Hypothalamus (tissue), 51 donors: ENCODE data around the gene MARVELD3.
"Not testable (repeated sequence)": the region's sequence is repeated elsewhere in the genome, so short reads cannot be mapped to it uniquely, and the experiment has no call there.

ENCODE experiments used
- DNase-seq, 51 donors: peaks; one replicate each; lab custom pipeline; 2025; lab: John Stamatoyannopoulos, UW

Gene MARVELD3

DNA sequence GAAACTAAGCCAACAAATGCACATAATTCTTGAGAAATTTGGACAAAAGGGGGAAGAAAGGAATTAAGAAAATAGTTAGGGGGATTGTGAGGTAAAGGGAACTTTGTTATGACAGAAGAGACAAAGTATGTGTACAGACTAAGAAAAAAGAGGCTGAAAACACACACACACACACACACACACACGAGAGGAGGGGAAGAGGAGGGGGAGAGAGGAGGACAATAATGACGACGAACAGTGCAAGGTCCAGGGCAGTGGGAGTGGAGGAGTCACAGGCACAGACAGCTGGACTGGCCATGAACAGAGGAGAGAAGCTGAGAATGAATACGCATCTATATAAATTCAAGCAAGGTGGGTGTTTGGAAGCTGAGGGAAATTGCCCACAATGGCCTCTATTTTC is 44.6 kb downstream of the MARVELD3 start:
- DNase-seq: no peak

DNA sequence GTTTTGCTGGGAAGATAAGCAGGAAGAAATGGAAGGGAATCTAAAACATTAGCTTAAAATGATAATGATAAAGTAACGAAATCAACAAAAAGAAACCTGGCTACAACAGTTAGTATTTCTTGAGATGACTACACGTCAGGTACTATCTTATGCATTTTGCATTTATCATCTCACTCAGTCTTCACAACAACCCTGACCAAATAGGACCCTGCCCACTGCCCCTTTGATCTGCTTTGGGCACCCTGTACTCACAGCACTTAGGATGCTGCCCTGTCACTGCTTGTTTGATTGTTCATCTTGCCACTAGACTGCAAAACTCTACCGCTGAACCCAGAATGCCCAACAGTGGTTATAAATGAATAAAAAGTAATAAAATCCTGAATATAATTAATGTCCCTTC is 45.2 kb downstream of the MARVELD3 start:
- no peak for DNase-seq

DNA sequence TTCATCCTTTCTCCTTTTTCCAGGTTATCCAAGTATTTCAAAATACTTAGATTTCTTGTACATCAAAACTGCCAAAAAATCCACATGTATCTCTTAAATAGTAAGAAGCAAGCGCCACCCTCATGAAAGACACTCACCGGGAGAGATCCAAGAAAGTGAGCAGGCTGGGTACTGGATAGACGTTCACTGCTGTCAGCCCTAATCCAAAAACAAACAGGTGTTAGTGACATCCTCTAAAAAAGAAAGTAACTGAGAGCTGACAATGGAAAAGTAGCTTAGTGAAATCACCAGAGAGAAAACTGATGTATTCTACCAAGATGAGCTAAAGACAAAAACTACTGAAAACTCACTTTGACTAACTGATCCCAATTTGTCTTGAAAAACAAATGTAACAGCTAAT is 46.1 kb downstream of the MARVELD3 start:
- no peak for DNase-seq

DNA sequence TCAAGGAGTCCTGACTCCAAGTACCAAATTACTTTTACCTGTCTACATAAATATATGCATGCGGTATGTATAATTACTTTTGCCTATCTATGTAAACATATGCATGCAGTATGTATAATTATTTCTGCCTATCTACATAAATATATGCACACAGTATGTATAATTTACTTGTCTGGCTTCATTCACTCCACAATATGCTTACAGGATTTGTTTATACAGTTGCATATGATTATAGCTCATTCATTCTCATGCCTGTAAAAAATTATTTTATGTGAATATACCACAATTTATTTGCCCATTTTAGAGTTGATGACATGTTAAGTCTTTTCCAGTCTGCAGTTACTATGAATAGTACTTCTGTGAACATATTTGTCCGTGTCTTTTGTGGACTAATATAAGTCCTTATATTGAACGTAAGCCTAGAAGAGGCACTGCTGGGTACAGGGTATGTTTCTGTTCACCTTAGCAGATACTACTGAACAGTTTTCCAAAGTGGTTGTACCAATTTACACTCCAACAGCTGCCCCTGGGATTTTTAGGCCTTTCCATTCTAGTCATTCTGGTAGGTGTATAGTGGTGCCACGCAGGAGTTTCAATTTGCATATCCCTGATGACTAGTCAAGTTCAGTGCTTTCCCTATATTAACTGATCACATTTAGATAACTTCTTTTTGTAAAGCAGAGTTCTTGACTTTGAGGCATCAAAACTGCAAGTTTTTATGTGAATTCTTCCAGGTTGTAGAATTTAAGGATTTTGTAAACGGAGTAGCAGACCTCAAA is 47.0 kb downstream of the MARVELD3 start:
- no peak for DNase-seq

DNA sequence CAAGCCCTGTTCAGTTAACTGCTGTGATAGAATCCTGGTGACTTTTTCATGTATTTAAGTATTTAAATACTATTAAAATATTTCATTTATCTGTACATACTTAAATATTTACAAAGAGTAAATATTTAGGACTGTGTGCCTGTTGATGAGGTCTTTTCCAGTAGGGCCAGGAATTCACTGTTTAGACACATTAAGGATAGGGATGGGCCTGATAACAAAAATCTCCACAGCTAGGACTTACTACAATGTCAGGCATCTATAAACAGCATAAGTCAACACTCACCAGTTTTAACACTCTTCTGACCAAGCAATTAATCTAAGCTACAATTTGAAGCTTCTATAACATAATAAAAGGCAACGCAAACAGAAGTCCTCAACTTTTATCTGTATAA is 47.6 kb downstream of the MARVELD3 start:
- no peak for DNase-seq

DNA sequence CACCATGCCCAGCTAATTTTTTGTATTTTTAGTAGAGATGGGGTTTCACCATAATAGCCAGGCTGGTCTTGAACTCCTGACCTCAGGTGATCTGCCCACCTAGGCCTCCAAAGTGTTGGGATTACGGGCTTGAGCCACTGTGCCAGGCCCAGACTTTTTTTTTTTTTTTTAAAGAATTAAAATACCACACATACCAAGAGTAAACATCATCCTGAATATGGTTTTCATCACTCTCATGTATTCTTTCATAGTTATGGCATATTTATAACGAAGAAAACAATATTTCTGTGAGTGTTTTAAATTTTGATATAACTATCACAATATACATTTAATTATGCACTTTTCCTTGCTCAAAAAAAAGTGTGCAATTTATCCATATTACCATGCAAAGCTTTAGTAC is 48.2 kb downstream of the MARVELD3 start:
- DNase-seq: no peak

DNA sequence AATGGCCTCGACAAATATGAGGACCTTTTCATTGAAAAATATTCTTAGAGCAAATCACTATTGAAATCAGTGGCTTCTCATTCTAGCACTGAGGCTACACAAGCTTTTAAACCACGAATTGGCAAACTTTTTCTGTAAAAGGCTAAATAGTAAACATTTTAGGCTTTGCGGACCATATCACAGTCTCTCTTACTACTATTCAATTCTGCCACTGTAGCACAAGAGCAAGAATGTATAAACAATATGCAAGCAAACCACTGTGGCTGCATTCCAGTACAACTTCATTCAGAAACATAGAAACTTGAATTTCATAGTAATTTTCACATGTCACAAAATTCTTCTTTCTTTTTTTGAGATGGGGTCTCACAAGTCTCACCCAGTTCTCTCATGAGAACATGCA is 49.4 kb downstream of the MARVELD3 start:
- DNase-seq: no peak

DNA sequence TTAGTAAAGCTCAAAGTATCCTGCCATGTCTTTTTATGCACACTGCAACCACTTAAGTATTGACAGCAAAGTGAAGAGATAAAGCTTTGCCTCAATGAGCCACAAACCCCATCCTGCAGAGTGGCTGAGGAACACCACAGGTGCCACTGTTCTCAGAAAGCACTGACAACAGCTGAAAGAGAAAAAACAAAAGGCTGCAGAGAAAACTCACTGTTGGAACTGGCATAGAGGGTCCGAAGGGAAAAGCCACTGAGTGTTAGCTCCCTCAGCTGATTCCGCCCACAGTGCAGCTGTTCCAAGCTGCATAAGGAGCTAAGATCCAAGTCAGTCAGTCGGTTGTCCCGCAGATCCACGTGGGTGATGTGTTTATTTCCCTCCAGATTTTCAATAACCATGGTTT is 50.3 kb downstream of the MARVELD3 start:
- DNase-seq: no peak

DNA sequence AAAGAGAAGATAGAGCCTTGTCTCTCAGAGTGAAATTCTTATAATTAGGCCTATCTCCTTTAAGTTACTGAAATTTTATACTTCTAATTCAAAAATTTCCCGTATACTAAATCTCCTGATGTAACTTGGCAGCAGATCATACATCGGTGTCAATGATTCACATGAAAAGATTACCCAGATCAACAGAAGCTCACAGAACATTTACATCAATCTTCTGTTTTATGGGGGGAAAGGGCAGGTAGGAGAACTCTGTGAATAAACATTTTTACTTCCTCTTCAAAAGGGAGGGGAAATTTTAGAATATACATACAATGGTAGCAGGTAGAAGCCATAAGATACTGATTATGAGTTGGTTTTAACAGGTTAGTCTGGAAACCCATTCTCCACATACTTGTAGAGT is 55.4 kb downstream of the MARVELD3 start:
- no peak for DNase-seq

DNA sequence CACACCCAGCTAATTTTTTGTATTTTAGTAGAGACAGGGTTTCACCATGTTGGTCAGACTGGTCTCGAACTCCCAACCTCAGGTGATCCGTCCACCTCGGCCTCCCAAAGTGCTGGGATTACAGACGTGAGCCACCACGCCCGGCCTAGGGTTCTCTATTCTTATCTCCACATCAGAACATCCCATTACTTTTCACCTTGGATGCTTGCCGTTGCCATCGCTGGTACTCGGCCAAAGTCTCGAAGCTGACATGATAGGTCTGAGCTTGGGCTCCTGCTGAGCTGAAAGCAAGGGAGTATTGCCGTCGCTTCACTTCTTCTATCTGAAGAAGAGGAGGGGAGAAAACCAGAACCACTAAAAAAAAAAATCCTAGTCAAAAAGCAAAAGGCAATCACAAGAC is 58.3 kb downstream of the MARVELD3 start:
- DNase-seq: not testable (repeated sequence)
